Measurements from ENCODE around the gene SUPT6H. TPM values are rescaled to one million over a fixed set of nuclear protein-coding genes. Genes with fewer than 3 reads are reported as not detected.

The SUPT6H gene
- total and polyA plus RNA-seq, 9 of the 15 experiments (the other 6 are each of a cell fraction or from before 2014, with no cell fraction given) = 1.7 to 77.7 (median 49.2) TPM

DNA sequence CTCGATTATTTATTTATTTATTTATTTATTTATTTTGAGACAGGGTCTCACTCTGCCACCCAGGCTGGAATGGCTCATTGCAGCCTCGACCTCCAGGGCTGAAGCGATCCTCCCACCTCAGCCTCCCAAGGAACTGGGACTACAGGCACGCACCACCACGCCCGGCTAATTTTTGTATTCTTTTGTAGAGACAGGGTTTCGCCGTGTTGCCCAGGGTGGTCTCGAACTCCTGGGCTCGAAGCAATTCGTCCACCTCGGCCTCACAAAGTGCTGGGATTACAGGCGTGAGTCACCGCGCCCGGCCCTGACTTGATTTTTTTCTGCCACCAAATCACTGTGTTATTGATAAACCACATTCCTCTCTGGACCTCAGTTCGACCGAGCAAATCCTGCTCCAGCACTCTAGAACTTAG lies 57.0 kb downstream of the SUPT6H start:
- intact Hi-C loops (cut with micrococcal nuclease) = loop anchor here (1.0 to 2.0 kb wide), 2 partner anchors 8 to 72 kb away; partner anchors contain the start of gene PROCA1
- 24% methylated on average over 18 of the region's 18 CpGs for whole genome bisulfite sequencing (ENCODE audit: insufficient coverage, low coverage, missing lambda C conversion rate)
- peak overlapping the region; percentile 95 for H3K27ac ChIP-seq (ENCODE audit: extremely low read depth, low read depth, low read length)
- ATAC-seq = peak; percentile 0; the same call in 1 of the 3 replicates
- BruUV-seq (replicated peaks) = no TSS peak
- 0 out of 5 replicates have a peak, but pooled peaks cover 0 to 11% of the 10 kb centered on the region in 2 experiments for H3K27me3 ChIP-seq (ENCODE audit: control insufficient read depth in 2 of 2, insufficient read depth in 2 of 2, low read length in 2 of 2)
- no peaks in the 10 kb centered on the region for H3K9me3 ChIP-seq (replicated peaks; ENCODE audit: control insufficient read depth, insufficient read depth, low read depth, low read length)
- peaks cover 52% of the 10 kb centered on the region for H3K79me2 ChIP-seq (ENCODE audit: control insufficient read depth, insufficient read depth, low read length)
- CTCF ChIA-PET (ENCODE audit: low intra/inter-chr PET ratio) = interaction anchor here (1.5 kb wide), 1 partner anchor 73 kb away, joined by 5 read pairs; no protein-coding TSS in a partner anchor
- peak overlapping the region; percentile 99 for H2AFZ ChIP-seq (ENCODE audit: low read depth, low read length)
- H3K4me1 ChIP-seq (replicated peaks in 1 of 2; ENCODE audit: control insufficient read depth in 2 of 2, insufficient read depth in 2 of 2, low read length in 2 of 2) = peaks cover 32 to 36% of the 10 kb centered on the region in 2 experiments
- FAIRE-seq = no peak
- H4K20me1 ChIP-seq (replicated peaks; ENCODE audit: control insufficient read depth, insufficient read depth, low read length) = peaks cover 33% of the 10 kb centered on the region
- peak overlapping the region; percentile 75 for H3K4me3 ChIP-seq
- in situ Hi-C loops (cut with MboI) = no loop called here
- DNase-seq (ENCODE audit: extremely low read depth in 1 of 4, low spot score in 3 of 4) = no peak
- POLR2A ChIA-PET = interaction anchor here (0.6 to 11.1 kb wide), 30 partner anchors 9 to 405 kb away, joined by 3 to 367 read pairs (median 5); partner anchors contain the start of genes ALDOC, BLTP2, FAM222B and FLOT2
- H3K9me1 ChIP-seq (ENCODE audit: control insufficient read depth, insufficient read depth, low read length) = no peaks in the 10 kb centered on the region
- H3K36me3 ChIP-seq (ENCODE audit: control insufficient read depth, insufficient read depth, low read length) = peaks cover 40% of the 10 kb centered on the region
- H3K9ac ChIP-seq (ENCODE audit: insufficient read depth in 1 of 2, low read depth in 2 of 2, low read length in 2 of 2) = peak overlapping the region; percentile 95 to 100
- H3K4me2 ChIP-seq (ENCODE audit: insufficient read depth, low read length) = peak overlapping the region; percentile 96
- TF ChIP-seq, protein P1, sequence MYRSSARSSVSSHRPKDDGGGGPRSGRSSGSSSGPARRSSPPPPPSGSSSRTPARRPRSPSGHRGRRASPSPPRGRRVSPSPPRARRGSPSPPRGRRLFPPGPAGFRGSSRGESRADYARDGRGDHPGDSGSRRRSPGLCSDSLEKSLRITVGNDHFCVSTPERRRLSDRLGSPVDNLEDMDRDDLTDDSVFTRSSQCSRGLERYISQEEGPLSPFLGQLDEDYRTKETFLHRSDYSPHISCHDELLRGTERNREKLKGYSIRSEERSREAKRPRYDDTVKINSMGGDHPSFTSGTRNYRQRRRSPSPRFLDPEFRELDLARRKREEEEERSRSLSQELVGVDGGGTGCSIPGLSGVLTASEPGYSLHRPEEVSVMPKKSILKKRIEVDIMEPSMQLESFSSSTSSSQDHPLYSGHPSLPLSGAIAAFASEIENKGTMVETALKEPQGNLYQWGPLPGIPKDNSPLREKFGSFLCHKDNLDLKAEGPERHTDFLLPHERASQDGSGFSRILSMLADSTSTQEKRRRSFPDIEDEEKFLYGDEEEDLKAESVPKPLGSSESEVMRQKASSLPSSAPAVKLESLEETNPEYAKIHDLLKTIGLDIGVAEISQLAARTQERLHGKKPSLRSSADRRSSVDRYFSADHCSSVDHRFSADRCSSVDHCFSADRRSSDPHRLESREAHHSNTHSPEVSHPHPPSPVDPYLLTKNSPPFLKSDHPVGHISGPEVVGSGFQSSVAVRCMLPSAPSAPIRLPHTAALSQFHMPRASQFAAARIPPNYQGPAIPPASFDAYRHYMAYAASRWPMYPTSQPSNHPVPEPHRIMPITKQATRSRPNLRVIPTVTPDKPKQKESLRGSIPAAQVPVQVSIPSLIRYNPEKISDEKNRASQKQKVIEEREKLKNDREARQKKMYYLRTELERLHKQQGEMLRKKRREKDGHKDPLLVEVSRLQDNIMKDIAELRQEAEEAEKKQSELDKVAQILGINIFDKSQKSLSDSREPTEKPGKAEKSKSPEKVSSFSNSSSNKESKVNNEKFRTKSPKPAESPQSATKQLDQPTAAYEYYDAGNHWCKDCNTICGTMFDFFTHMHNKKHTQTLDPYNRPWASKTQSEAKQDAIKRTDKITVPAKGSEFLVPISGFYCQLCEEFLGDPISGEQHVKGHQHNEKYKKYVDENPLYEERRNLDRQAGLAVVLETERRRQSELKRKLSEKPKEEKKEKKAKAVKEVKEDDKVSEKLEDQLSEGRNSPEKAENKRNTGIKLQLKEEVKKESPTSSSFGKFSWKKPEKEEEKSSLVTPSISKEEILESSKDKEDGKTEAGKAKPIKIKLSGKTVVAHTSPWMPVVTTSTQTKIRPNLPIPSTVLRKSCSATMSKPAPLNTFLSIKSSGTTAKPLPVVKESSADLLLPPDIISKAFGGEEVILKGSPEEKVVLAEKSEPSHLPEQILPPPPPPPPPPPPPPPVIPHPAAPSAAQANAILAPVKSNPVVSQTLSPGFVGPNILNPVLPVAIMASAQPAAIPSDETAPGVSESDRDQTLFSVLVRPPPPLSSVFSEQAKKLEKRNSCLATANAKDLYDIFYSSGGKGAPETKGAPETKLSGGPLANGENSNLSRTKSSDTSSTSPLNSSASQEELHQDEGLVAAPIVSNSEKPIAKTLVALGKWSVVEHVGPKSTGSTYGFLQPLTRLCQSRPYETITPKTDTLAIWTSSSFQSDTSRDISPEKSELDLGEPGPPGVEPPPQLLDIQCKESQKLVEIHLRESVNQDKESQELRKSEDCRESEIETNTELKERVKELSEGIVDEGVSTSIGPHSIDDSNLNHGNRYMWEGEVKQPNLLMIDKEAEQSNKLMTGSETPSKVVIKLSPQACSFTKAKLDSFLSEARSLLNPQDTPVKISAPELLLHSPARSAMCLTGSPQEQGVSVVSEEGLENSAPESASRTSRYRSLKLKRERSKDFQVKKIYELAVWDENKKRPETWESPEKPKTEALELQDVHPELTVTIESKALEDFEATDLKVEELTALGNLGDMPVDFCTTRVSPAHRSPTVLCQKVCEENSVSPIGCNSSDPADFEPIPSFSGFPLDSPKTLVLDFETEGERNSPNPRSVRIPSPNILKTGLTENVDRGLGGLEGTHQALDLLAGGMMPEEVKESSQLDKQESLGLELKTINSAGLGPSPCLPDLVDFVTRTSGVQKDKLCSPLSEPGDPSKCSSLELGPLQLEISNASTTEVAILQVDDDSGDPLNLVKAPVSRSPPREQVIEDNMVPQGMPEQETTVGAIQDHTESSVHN (IDR thresholded peaks at IDR 0.05; ENCODE audit: borderline replicate concordance in 1 of 2, low read depth in 1 of 2) = no peak
- TF ChIP-seq FIP1L1 (IDR thresholded peaks at IDR 0.05; ENCODE audit: low read depth, low read length, poor library complexity, severe bottlenecking) (no peak), MTA2 (IDR thresholded peaks at IDR 0.05; ENCODE audit: low read depth) (no peak), FOXP4 (CRISPR knock-in tag; IDR thresholded peaks at IDR 0.05; ENCODE audit: borderline replicate concordance) (no peak), KAT2B (IDR thresholded peaks at IDR 0.05; ENCODE audit: low read depth, low read length) (no peak), SMAD4 (CRISPR knock-in tag; conservative IDR thresholded peaks at IDR 0.05) (0 out of 2 replicates have a peak, but pooled peaks have one; percentile 27), RBFOX2 (IDR thresholded peaks at IDR 0.05; ENCODE audit: low read depth, low read length) (no peak), CREM (IDR thresholded peaks at IDR 0.05; ENCODE audit: low read depth) (no peak), PML (IDR thresholded peaks at IDR 0.05; ENCODE audit: low read length) (no peak), CTBP1 (IDR thresholded peaks at IDR 0.05; ENCODE audit: borderline replicate concordance) (peak; percentile 29; the same call in 1 of the 2 replicates), XRCC3 (IDR thresholded peaks at IDR 0.05) (no peak), SUPT5H (IDR thresholded peaks at IDR 0.05) (no peak; the same call in 1 of the 2 replicates), MTA3 (IDR thresholded peaks at IDR 0.05; ENCODE audit: borderline replicate concordance) (0 out of 2 replicates have a peak, but pooled peaks have one; percentile 11)

Data from K562 (cell line).